ENCODE data around the gene THOP1.
A peak's percentile ranks its signal among the peaks of the same experiment; 100 is the strongest.
"Not testable (repeated sequence)": the region's sequence is repeated elsewhere in the genome, so short reads cannot be mapped to it uniquely, and the experiment has no call there.

The THOP1 gene

DNA sequence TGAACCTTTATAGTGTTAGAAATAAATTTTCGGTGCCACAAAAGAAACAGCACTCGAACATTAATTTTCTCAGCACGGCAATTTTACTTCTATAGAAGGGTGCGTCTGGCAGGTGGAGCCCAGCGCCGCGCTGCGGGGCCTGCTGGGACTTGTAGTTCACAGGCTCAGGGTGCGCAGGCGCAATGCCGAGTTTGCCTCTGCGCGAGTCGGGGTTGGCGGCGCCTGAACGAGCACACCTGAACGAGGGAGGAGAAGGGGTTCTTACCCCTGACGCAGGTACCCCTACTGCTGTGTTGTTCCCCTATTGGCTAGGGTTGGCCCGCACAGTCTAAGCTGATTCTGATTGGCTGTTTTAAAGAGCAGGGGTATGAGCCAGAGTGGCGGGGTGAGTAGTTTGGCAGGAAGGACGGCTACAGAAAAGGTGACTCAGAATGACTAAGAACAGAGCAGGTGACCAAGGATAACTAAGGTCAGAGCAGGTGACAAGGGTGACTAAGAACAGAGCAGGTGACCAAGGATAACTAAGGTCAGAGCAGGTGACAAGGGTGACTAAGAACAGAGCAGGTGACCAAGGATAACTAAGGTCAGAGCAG is 32.0 kb downstream of the THOP1 start:
- not testable (repeated sequence) for DNase-seq (ENCODE audit: low read depth in 2 of 2)

DNA sequence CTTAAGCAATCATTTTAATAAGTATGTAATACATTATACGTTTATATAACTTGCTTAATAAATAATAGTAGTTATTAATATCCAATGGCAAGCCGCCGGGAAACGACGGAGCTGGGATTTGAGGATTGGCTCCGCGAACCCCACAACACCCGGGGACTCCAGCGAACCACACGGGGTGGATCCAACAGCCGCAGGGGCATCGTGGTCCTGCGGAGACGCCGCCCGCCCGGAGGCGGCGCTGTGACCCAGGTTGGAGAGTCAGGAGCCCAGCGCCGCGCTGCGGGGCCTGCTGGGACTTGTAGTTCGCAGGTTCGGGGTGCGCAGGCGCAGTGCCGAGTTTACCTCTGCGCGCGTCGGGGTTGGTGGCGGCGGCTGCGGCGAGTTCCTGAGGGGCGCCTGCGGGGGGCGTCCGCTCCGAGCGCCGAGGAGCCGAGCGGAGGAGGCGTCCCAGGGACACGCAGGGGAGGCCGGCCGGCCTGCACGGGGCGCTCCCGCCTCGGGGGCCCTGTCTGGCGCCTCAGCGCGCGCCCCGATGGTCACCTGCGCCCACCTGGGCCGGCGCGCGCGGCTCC is 34.3 kb downstream of the THOP1 start, which contains the start of gene ZNF554:
Gene ZNF554 (plus strand): TSS at position 329 of the 572 bp plus-strand sequence. CDS start 204 bp downstream, at position 533.
- DNase-seq (ENCODE audit: low read depth in 2 of 2) = peak; percentile 96 to 98

DNA sequence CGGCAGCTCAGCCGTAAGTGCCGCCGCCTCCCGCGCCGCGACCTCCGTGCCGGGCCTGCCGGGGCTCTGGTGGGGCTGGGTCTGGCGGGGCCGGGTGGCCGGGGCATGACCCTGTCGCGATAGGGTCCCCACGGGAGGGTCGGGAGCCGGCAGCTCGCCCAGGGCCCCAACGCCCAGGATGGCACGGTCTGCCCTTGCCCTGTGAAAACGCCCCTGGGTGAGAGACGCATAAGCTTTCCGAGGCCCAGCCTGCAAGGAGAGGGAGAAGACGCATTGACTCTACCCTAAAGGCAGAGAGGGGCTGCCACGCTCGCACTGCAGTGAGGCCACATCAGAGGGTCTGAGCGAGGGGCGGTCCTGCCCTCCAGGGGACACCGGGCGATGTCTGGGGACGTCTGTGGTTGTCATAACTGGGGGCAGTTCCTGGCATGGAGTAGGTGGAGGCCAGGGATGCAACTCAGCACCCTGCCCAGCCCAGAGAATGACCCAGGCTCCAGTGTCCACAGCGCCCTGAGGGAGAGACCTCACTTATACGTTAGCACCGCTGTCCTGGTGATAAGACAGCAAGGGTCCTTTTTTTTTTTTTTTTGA is 34.9 kb downstream of the THOP1 start:
- no peak for DNase-seq (ENCODE audit: low read depth in 2 of 2)

- no peak for DNase-seq (ENCODE audit: low read depth in 2 of 2)
Observed at GRCh38 chr19:2822846-2823245, 37.5 kb downstream of the THOP1 start.

DNA sequence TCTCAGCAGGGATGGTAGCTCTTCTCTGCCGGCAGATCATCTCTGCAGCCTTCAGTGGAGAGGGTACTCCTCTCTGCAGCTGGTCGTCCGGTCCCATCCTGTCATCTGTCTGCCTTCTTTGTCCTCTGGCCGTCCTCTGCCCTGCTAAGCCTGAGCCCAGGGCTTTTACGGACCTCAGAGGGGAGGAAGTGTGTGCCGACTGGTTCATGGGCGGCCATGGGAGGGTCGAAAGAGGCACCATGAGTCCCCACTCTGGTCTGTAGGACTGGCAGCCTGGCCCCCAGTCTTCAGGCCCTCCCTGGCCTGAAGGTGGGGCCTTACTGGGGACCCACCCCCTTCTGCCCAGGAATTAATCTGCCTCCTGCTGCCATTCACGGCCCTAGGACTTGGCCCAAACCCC is 38.3 kb downstream of the THOP1 start:
- DNase-seq (ENCODE audit: low read depth in 2 of 2) = no peak

DNA sequence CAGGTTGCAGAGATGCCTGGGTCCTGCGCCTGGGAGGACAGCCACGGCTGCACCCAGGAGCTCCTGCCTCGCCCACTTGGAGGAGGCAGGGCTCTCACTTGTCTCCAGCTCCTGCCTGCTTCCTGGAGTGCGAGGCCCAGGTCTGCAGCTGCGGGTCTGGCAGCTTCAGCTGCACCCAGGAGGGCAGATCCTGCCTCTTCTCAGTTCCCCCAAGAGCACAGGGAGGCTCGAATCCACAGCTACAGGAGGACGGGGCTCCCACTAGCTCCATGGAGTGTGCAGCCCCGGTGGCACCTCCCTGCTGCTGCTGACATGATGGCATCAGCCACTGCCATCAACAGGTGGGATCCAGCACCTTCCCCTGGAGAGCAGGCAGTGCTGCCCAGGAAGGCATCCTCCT is 38.8 kb downstream of the THOP1 start:
- DNase-seq (ENCODE audit: low read depth in 2 of 2) = no peak

- DNase-seq (ENCODE audit: low read depth in 2 of 2) = no peak
Observed at GRCh38 chr19:2827022-2827421, 41.7 kb downstream of the THOP1 start.

DNA sequence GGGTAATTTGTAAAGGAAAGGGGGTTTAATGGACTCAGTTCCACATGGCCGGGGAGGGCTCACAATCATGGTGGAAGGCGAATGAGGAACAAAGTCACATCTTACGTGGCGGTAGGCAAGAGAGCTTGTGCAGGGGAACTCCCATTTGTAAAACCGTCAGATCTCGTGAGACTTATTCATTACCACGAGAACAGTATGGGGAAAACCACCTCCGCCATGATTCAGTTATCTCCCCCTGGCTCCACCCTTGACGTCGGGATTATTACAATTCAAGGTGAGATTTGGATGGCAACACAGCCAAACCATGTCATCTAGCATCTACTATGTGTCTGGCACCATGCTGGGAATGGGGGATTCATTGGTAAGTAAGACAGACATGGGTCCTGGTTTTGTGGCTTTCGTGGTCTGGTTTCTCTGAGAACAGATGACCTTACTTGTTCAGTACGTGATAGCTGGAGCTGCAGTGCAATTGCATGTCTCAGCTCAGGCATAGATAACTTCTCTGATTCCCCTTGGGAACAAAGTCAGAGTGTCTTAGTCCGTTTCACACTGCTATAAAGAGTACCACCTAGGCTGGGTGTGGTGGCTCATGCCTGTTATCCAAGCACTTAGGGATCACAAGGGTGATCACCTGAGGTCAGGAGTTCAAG is 42.7 kb downstream of the THOP1 start:
- DNase-seq (ENCODE audit: low read depth in 2 of 2) = no peak

DNA sequence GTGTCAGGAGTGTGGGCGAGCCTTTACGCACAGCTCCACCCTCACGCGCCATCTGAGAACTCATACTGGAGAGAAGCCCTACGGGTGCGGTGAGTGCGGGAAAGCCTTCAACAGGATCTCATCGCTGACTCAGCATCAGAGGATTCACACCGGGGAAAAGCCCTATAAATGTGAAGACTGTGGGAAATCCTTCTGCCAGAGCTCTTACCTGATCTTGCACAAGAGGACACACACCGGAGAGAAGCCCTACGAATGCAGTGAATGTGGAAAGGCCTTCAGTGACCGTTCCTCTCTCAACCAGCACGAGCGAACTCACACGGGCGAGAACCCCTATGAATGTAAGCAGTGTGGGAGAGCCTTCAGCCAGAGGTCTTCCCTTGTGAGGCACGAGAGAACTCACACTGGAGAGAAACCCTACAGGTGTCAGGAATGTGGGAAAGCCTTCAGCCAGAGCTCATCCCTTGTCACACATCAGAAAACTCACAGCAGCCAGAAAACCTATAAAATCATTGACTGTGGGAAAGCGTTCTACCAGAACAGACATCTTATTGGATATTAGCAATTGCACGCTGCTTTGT is 49.1 kb downstream of the THOP1 start:
- no peak for DNase-seq (ENCODE audit: low read depth in 2 of 2)

- no peak for DNase-seq (ENCODE audit: low read depth in 2 of 2)
Observed at GRCh38 chr19:2837430-2837829, 52.1 kb downstream of the THOP1 start.

DNA sequence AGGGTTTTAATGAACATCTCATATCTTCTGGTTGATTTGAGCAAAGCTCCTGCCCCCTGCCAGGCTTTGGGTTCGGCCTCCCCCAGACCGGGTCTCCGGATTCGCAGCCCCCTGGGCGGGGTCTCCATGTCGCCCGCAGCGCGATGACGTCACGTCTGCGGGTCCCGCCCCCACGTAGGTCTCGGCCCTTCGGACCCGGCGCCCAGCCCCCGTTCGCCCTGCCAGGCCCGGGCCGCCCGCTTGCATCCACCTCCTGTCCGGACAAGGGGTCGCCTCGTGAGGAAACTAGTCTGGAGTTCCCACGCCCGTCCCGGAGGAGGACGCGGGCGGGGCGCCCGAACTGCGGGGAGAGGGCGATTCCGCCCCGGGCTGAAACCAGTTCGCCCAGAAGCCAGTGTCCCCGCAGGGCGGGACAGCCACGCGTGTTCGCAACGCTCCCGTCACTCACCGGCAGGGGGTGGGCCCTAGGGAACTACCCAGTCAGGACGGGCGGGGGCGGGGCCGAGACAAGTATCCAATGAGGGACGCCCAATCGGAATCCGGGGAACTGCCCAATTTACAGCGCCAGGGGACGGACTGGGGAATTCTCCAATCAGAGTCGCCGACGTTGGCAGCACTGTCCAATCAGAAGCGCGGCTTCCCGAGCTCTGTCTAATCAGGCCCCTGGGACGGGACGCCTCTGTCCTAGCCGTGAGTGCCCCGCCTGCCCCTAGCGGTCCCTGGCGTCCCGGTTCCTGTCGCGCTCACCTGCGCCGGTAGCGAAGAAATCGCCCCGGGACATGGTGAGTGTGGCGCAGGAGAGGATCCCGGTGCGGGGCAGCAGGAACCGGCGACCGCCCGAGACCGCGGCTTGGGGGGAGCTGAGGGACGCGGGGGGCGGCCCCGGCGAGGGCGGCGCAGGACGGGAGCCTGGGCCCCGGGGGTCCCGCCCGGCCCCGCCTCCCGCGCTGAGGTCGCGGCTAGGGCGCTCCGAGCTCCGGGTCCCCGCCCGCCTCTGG is 55.8 kb downstream of the THOP1 start, which contains the start of gene ZNF555:
Gene ZNF555 (plus strand): TSS at position 682 of the 998 bp plus-strand sequence. CDS start 98 bp downstream, at position 780.
- DNase-seq (ENCODE audit: low read depth in 2 of 2) = peak; percentile 96 to 97

DNA sequence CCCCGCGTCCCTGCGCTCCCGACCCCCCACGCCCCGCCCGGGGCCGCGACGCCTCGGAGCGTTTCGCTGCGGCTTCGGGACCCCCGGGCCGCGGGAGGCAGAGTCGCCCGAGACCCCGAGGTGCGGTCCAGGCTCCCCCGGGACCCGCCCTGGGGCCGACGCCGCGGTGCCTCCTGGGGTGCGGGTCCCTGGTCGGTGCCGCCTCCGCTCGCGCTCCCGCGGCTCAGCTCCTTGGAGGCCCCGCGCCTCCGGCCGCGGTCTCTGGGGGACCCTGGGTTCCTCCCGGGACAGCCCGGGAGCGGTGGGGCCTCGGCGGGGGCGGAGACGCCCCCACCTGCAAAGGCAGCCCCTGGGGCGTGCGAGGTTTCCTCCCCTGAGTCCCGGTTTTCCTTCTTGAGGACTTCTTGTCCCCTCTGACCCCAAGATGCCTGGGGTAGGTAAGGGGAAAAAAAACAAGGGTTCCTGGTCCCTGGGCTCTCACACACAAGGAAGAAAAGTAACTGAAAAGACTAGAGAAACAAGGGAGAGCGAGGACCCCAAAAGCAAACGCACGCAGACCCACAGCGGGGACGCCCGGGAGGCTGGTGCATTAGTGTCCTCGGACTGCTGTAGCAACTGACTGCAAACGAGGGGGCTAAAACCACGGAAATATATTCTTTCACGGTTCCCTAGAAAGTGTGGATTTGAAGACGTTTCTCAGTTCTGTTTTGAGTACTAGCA is 56.7 kb downstream of the THOP1 start:
- no peak for DNase-seq (ENCODE audit: low read depth in 2 of 2)

GRCh38 chr19:2845107-2845506 is 59.8 kb downstream of the THOP1 start:
- DNase-seq (ENCODE audit: low read depth in 2 of 2) = no peak

DNA sequence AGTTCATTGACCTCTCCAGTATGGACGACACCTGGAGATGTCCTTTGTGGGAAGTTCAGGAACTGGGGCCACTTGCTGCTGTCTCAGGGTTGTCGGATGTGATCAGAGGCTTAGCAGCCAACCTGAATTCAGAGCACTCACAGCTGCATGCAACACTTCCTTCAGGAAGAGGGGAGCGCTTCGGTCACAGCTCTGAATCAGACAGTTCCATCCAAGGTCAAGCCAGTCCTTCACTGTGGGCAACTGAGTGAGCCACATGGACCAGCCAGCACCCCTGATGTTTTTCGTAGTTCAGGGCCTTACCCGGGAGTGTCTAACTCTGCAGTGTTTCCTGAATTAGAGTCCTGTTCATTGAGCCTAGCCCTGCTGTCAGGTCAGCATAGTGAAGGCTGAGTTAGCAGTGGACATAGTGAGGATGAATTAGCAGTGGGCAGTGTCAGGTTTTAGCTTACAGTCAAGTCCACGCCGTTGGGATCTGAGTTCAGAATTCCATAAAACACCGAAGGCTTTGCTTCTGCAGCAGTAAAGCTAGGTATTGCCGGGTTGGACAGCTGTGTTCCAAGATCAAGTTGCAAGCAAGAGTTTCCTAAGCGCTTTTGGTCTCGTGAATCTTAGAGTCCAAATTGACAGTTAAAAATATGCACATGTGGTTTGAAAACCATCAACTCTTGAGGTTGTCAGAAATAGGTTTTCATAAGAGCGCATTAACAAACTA is 61.0 kb downstream of the THOP1 start:
- no peak for DNase-seq (ENCODE audit: low read depth in 2 of 2)

- no peak for DNase-seq (ENCODE audit: low read depth in 2 of 2)
Observed at GRCh38 chr19:2847507-2847906, 62.2 kb downstream of the THOP1 start.

GRCh38 chr19:2848616-2849015 is 63.3 kb downstream of the THOP1 start:
- no peak for DNase-seq (ENCODE audit: low read depth in 2 of 2)

GRCh38 chr19:2850256-2850925 is 65.1 kb downstream of the THOP1 start:
- DNase-seq (ENCODE audit: low read depth in 2 of 2) = no peak

DNA sequence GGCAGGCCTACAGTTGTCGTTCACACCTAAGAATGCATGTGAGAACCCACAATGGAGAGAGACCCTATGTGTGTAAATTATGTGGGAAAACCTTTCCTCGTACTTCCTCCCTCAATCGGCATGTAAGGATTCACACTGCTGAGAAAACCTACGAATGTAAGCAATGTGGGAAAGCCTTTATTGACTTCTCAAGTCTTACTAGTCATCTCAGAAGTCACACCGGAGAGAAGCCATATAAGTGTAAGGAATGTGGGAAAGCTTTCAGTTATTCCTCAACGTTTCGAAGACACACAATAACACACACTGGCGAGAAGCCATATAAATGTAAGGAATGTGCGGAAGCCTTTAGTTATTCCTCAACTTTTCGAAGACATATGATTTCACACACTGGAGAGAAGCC is 67.3 kb downstream of the THOP1 start:
- no peak for DNase-seq (ENCODE audit: low read depth in 2 of 2)

GRCh38 chr19:2853015-2853606 is 67.8 kb downstream of the THOP1 start:
- DNase-seq (ENCODE audit: low read depth in 2 of 2) = no peak
